ENCODE data around the gene EXOC3L4. TPM values are rescaled to one million over a fixed set of nuclear protein-coding genes. Genes with fewer than 3 reads are reported as not detected.

The EXOC3L4 gene
- total RNA-seq, 1 experiment from 2014 or later, result 6.3 TPM

- Mint-ChIP-seq H3K4me3 (ENCODE audit: unreplicated experiment) (no peak overlapping the region), H3K27me3 (ENCODE audit: insufficient read depth, unreplicated experiment) (no peaks in the 10 kb centered on the region), H3K27ac (ENCODE audit: unreplicated experiment) (no peak overlapping the region), H3K9me3 (ENCODE audit: unreplicated experiment) (no peaks in the 10 kb centered on the region), H3K36me3 (ENCODE audit: insufficient read depth, unreplicated experiment) (peaks cover 18% of the 10 kb centered on the region), H3K4me1 (ENCODE audit: low read depth, unreplicated experiment) (peaks cover 18% of the 10 kb centered on the region)
- ChIA-PET CTCF (no interaction called here), POLR2A (no interaction called here)
- H3K27me3 ChIP-seq (replicated peaks; ENCODE audit: control insufficient read depth, insufficient read depth, low read length), result no peaks in the 10 kb centered on the region
- no peak overlapping the region for H3K4me3 ChIP-seq (ENCODE audit: low read depth, low read length)
- H3K4me1 ChIP-seq, result peaks cover 36% of the 10 kb centered on the region
- intact Hi-C loops (cut with micrococcal nuclease; ENCODE audit: unreplicated experiment), result no loop called here
- no TSS peak for BruUV-seq (replicated peaks)
- DNase-seq, result no peak
- no peaks in the 10 kb centered on the region for H3K36me3 ChIP-seq (ENCODE audit: control insufficient read depth, insufficient read depth, low read length)
- no peak for TF ChIP-seq CTCF (IDR thresholded peaks at IDR 0.05; ENCODE audit: insufficient read depth in 1 of 2, low read depth in 1 of 2, low read length in 1 of 2, severe bottlenecking in 1 of 2, unreplicated experiment in 1 of 2)
- no peaks in the 10 kb centered on the region for H3K9me3 ChIP-seq
Observed at GRCh38 chr14:103107455-103107854, 12.9 kb downstream of the EXOC3L4 start.

GRCh38 chr14:103107941-103108748 is 13.6 kb downstream of the EXOC3L4 start:
- Histone ChIP-seq H3K9me3 (no peaks in the 10 kb centered on the region), H3K4me3 (ENCODE audit: low read depth, low read length) (no peak overlapping the region), H3K27me3 (replicated peaks; ENCODE audit: control insufficient read depth, insufficient read depth, low read length) (no peaks in the 10 kb centered on the region), H3K4me1 (peaks cover 36% of the 10 kb centered on the region), H3K36me3 (ENCODE audit: control insufficient read depth, insufficient read depth, low read length) (no peaks in the 10 kb centered on the region)
- peaks cover 21% of the 10 kb centered on the region for H3K36me3 Mint-ChIP-seq (ENCODE audit: insufficient read depth, unreplicated experiment)
- BruUV-seq (replicated peaks), result no TSS peak
- no peak for TF ChIP-seq CTCF (IDR thresholded peaks at IDR 0.05; ENCODE audit: insufficient read depth in 1 of 2, low read depth in 1 of 2, low read length in 1 of 2, severe bottlenecking in 1 of 2, unreplicated experiment in 1 of 2)
- H3K27ac Mint-ChIP-seq (ENCODE audit: unreplicated experiment), result no peak overlapping the region
- CTCF ChIA-PET, result interaction anchor here (1.9 kb wide), 1 partner anchor 19 kb away, joined by 8 read pairs; no protein-coding TSS in a partner anchor
- H3K4me1 Mint-ChIP-seq (ENCODE audit: low read depth, unreplicated experiment), result peaks cover 18% of the 10 kb centered on the region
- H3K27me3 Mint-ChIP-seq (ENCODE audit: insufficient read depth, unreplicated experiment), result no peaks in the 10 kb centered on the region
- POLR2A ChIA-PET, result no interaction called here
- intact Hi-C loops (cut with micrococcal nuclease; ENCODE audit: unreplicated experiment), result no loop called here
- no peaks in the 10 kb centered on the region for H3K9me3 Mint-ChIP-seq (ENCODE audit: unreplicated experiment)
- DNase-seq, result no peak
- H3K4me3 Mint-ChIP-seq (ENCODE audit: unreplicated experiment), result no peak overlapping the region

- H3K4me3 ChIP-seq (ENCODE audit: low read depth, low read length), result no peak overlapping the region
- POLR2A ChIA-PET, result no interaction called here
- Mint-ChIP-seq H3K4me3 (ENCODE audit: unreplicated experiment) (no peak overlapping the region), H3K4me1 (ENCODE audit: low read depth, unreplicated experiment) (peaks cover 18% of the 10 kb centered on the region), H3K27me3 (ENCODE audit: insufficient read depth, unreplicated experiment) (no peaks in the 10 kb centered on the region), H3K36me3 (ENCODE audit: insufficient read depth, unreplicated experiment) (peaks cover 19% of the 10 kb centered on the region), H3K9me3 (ENCODE audit: unreplicated experiment) (no peaks in the 10 kb centered on the region), H3K27ac (ENCODE audit: unreplicated experiment) (no peak overlapping the region)
- no peaks in the 10 kb centered on the region for H3K27me3 ChIP-seq (replicated peaks; ENCODE audit: control insufficient read depth, insufficient read depth, low read length)
- intact Hi-C loops (cut with micrococcal nuclease; ENCODE audit: unreplicated experiment), result no loop called here
- CTCF ChIA-PET, result interaction anchor here (1.9 kb wide), 1 partner anchor 18 kb away, joined by 8 read pairs; no protein-coding TSS in a partner anchor
- H3K9me3 ChIP-seq, result no peaks in the 10 kb centered on the region
- peaks cover 33% of the 10 kb centered on the region for H3K4me1 ChIP-seq
- TF ChIP-seq CTCF (IDR thresholded peaks at IDR 0.05; ENCODE audit: insufficient read depth in 1 of 2, low read depth in 1 of 2, low read length in 1 of 2, severe bottlenecking in 1 of 2, unreplicated experiment in 1 of 2), result no peak
- no peak for DNase-seq
- BruUV-seq (replicated peaks), result no TSS peak
- no peaks in the 10 kb centered on the region for H3K36me3 ChIP-seq (ENCODE audit: control insufficient read depth, insufficient read depth, low read length)
Observed at GRCh38 chr14:103108749-103109207, 14.3 kb downstream of the EXOC3L4 start.
